ENCODE results near the gene EPB42.

EPB42 gene

DNA sequence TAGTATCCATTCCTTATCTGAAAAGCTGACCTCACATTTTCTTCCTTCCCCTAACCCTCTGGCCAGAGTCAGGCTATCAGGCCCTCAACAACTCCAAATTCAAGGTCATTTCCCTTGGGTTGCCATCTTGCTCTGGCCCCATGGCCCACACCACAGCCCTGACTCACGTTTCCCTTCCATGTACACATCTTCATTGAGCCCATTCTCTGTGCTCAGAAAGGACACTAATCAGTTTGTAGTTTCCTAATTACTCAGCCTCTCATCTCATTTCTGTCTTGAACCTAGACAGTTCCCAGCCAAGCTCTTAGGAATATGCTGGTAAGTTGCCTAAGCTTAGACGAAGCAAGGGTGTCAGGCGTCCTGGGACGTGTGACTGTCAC is 31.0 kb upstream of the EPB42 start:
- no peak overlapping the region for H3K4me3 ChIP-seq (ENCODE audit: low read depth, low read length)
- TF ChIP-seq MYC (IDR thresholded peaks at IDR 0.05; ENCODE audit: low read depth, low read length) (no peak), POLR2A (IDR thresholded peaks at IDR 0.05; ENCODE audit: extremely low read depth, insufficient read length) (no peak)
- TF ChIP-seq, protein P1, sequence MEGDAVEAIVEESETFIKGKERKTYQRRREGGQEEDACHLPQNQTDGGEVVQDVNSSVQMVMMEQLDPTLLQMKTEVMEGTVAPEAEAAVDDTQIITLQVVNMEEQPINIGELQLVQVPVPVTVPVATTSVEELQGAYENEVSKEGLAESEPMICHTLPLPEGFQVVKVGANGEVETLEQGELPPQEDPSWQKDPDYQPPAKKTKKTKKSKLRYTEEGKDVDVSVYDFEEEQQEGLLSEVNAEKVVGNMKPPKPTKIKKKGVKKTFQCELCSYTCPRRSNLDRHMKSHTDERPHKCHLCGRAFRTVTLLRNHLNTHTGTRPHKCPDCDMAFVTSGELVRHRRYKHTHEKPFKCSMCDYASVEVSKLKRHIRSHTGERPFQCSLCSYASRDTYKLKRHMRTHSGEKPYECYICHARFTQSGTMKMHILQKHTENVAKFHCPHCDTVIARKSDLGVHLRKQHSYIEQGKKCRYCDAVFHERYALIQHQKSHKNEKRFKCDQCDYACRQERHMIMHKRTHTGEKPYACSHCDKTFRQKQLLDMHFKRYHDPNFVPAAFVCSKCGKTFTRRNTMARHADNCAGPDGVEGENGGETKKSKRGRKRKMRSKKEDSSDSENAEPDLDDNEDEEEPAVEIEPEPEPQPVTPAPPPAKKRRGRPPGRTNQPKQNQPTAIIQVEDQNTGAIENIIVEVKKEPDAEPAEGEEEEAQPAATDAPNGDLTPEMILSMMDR (IDR thresholded peaks at IDR 0.05; ENCODE audit: low read depth, low read length): no peak
- TF ChIP-seq, protein P2, sequence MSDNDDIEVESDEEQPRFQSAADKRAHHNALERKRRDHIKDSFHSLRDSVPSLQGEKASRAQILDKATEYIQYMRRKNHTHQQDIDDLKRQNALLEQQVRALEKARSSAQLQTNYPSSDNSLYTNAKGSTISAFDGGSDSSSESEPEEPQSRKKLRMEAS (IDR thresholded peaks at IDR 0.05; ENCODE audit: low read depth, low read length): no peak
- DNase-seq (ENCODE audit: low read depth): no peak

DNA sequence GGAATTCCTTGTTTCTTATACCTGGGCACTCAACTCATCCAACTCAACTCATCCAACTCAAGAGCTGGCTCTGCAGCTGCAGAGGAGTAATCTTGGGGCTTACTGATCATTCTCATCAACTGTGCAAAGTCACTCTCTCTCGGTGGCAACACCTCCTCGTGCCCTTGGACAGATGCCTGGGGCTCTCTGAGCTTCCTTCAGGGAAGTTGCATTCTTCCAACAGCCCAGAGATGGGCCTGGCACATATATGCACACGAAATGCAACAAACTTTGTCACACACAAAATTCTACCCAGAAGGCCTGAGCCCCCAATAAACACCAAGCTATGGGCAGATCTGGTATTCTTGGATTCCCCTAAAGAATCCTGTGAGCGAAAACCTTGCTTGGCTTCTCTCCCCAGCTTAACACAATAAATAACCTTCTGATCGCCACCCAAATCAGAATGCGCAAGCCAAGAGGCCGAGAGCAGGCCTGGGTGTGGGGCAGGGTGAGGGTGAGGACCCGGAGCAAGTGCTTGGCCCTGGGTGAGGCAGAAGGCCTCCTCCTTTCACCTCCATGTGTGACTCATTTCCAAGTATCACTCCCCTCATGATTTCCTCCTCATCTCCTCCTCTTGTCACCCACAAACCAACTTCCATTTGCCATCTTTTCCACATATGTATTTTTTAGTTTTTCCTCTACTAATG is 30.5 kb upstream of the EPB42 start:
- DNase-seq (ENCODE audit: low read depth): peak; percentile 40
- H3K4me3 ChIP-seq (ENCODE audit: low read depth, low read length): no peak overlapping the region
- TF ChIP-seq MYC (IDR thresholded peaks at IDR 0.05; ENCODE audit: low read depth, low read length): no peak
- TF ChIP-seq POLR2A (IDR thresholded peaks at IDR 0.05; ENCODE audit: extremely low read depth, insufficient read length): no peak
- TF ChIP-seq, protein P1 (IDR thresholded peaks at IDR 0.05; ENCODE audit: low read depth, low read length): no peak
- TF ChIP-seq, protein P2 (IDR thresholded peaks at IDR 0.05; ENCODE audit: low read depth, low read length): no peak

DNA sequence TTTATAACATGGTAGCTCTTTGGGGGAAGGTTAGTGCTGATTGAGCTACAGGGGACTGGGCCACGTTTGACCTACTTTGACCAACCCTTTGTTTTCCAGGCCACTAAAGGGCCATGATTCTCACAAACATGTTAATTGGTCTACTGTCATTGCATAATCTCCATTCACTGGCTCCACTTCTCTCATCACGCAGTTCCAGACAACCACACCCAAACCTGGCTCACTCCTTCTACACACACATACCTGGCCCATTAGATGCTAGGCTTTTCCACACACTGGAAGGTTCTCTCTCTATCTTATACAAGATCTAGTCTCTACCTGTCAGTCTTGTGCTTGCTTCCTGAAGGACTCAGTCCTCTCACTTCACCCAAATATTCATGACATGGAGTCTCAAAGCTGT is 30.0 kb upstream of the EPB42 start:
- TF ChIP-seq, protein P2 (IDR thresholded peaks at IDR 0.05; ENCODE audit: low read depth, low read length): no peak
- TF ChIP-seq, protein P1 (IDR thresholded peaks at IDR 0.05; ENCODE audit: low read depth, low read length): no peak
- no peak for TF ChIP-seq MYC (IDR thresholded peaks at IDR 0.05; ENCODE audit: low read depth, low read length)
- no peak for TF ChIP-seq POLR2A (IDR thresholded peaks at IDR 0.05; ENCODE audit: extremely low read depth, insufficient read length)
- DNase-seq (ENCODE audit: low read depth): no peak
- no peak overlapping the region for H3K4me3 ChIP-seq (ENCODE audit: low read depth, low read length)

DNA sequence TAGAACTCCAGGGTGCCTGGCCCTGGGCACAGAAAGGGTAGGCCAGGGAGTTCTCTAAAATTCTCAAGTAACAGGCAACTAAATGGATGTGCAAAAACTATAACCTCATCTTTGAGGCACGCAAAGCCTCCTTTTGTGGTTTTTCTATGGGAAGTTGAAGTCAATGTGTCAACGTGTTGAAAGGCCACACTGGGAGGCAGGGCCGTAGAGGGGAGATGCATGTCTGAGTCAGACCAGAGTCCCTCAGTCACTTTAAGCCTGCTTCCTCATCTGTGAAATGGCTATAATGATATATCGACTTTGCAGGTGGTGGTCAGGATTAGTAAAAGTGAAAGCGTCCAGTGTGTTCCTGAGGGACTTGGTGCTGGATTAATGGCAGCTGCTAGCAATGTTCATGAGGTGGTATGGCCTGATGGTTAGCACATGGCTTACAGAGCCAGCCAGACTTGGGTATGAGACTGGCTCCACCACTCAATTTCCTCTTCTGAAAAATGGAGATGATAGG is 28.9 kb upstream of the EPB42 start:
- TF ChIP-seq POLR2A (IDR thresholded peaks at IDR 0.05; ENCODE audit: extremely low read depth, insufficient read length): no peak
- TF ChIP-seq MYC (IDR thresholded peaks at IDR 0.05; ENCODE audit: low read depth, low read length): peak; percentile 84
- TF ChIP-seq, protein P2 (IDR thresholded peaks at IDR 0.05; ENCODE audit: low read depth, low read length): peak; percentile 73; the same call in 1 of the 2 replicates
- TF ChIP-seq, protein P1 (IDR thresholded peaks at IDR 0.05; ENCODE audit: low read depth, low read length): no peak
- H3K4me3 ChIP-seq (ENCODE audit: low read depth, low read length): no peak overlapping the region
- peak; percentile 98 for DNase-seq (ENCODE audit: low read depth)

DNA sequence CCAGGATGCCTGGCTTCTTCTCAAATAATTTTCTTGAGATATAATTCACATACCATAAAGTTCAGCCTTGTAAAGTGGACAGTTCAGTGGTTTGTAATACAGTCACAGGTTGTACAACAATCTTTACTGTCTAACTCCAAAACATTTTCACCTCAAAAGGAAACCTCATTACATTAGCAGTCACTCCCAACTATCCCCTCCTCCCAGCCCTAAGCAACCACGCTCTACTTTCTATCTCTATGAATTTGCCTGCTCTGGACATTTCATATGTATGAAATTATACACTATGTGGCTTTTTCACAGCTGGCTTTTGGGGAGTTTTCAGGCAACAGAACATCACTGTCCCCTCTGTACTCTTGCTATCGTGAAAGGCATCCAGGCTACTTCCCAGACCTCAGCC is 28.4 kb upstream of the EPB42 start:
- no peak overlapping the region for H3K4me3 ChIP-seq (ENCODE audit: low read depth, low read length)
- DNase-seq (ENCODE audit: low read depth): no peak
- TF ChIP-seq, protein P2 (IDR thresholded peaks at IDR 0.05; ENCODE audit: low read depth, low read length): no peak
- TF ChIP-seq, protein P1 (IDR thresholded peaks at IDR 0.05; ENCODE audit: low read depth, low read length): no peak
- TF ChIP-seq MYC (IDR thresholded peaks at IDR 0.05; ENCODE audit: low read depth, low read length) (no peak), POLR2A (IDR thresholded peaks at IDR 0.05; ENCODE audit: extremely low read depth, insufficient read length) (no peak)
